H1 (cell line): Measurements from ENCODE around the gene EFCAB6. TPM values are rescaled to one million over a fixed set of nuclear protein-coding genes. Genes with fewer than 3 reads are reported as not detected.

Experiments
- CTCF ChIA-PET: fragments of 300-600 bp; sonication (Branson Sonifier 250); formaldehyde crosslinking; loops from one replicate; lab custom pipeline; 2021; ENCODE audit not compliant: partially characterized antibody; lab: Charles Lee
- POLR2A ChIA-PET: fragments of 300-600 bp; sonication (Branson Sonifier 250); formaldehyde crosslinking; loops from one replicate; lab custom pipeline; 2021; ENCODE audit warnings: inconsistent platforms; ENCODE audit not compliant: partially characterized antibody; lab: Charles Lee
- DNase-seq, 2 experiments: peaks; one replicate each; pipeline versions ENCODE4 v3.0.0 to v3.0.0-alpha.2; 2010 to 2022; ENCODE audit warnings: low spot score in 2 of 2, low read depth in 1 of 2, mixed read lengths in 1 of 2
- FAIRE-seq: peaks from 2 replicates; lab custom pipeline; 2011; peaks lifted over from hg19 to GRCh38; lab: Jason Lieb, UNC
- H2AFZ ChIP-seq: 2 replicates; pipeline ENCODE4 v1.8.1; 2012; ENCODE audit warnings: low read length, inconsistent platforms
- H2AK5ac ChIP-seq: 2 replicates; pipeline ENCODE4 v1.6.1; 2013; ENCODE audit warnings: low read depth, low read length
- H2BK120ac ChIP-seq: replicated peaks from 2 replicates; pipeline ENCODE3; 2013; ENCODE audit warnings: low read depth, low read length, inconsistent platforms
- H2BK12ac ChIP-seq: 2 replicates; pipeline ENCODE4 v1.6.1; 2013; ENCODE audit warnings: low read depth, low read length
- H2BK15ac ChIP-seq: 2 replicates; pipeline ENCODE4 v1.6.1; 2013; ENCODE audit warnings: low read length
- H2BK20ac ChIP-seq: 2 replicates; pipeline ENCODE4 v1.6.1; 2013; ENCODE audit warnings: low read length
- H2BK5ac ChIP-seq: 2 replicates; pipeline ENCODE4 v1.6.1; 2013; ENCODE audit warnings: low read depth, low read length
- H3K14ac ChIP-seq: 2 replicates; pipeline ENCODE4 v1.6.1; 2013; ENCODE audit warnings: inconsistent platforms; ENCODE audit not compliant: insufficient read length
- H3K18ac ChIP-seq: 2 replicates; pipeline ENCODE4 v1.6.1; 2013; ENCODE audit warnings: low read length; ENCODE audit errors: extremely low read depth
- H3K23ac ChIP-seq: 2 replicates; pipeline ENCODE4 v1.6.1; 2013; ENCODE audit warnings: inconsistent platforms; ENCODE audit not compliant: insufficient read length
- H3K23me2 ChIP-seq: 2 replicates; pipeline ENCODE4 v1.6.1; 2013; ENCODE audit warnings: low read depth, low read length
- H3K27ac ChIP-seq: 2 replicates; pipeline ENCODE4 v1.6.1; 2011; ENCODE audit warnings: low read depth, low read length, inconsistent platforms
- H3K27me3 ChIP-seq, 4 experiments: replicated peaks in 1 of 4; 1 replicate in 1 of 4; 2 replicates in 3 of 4; pipeline versions ENCODE4 v1.6.1 to v1.8.1; 2011 to 2013; ENCODE audit warnings: low read length in 3 of 4, mild to moderate bottlenecking in 3 of 4, inconsistent platforms in 2 of 4, mixed read lengths in 2 of 4, moderate library complexity in 1 of 4; ENCODE audit not compliant: control insufficient read depth in 3 of 4, insufficient read depth in 3 of 4; ENCODE audit errors: extremely low read depth in 1 of 4
- H3K36me3 ChIP-seq, 4 experiments: 2 replicates each; pipeline versions ENCODE4 v1.6.1 to v1.8.1; 2011 to 2013; ENCODE audit warnings: mild to moderate bottlenecking in 4 of 4, low read length in 3 of 4, moderate library complexity in 2 of 4, control low read depth in 1 of 4, inconsistent platforms in 1 of 4; ENCODE audit not compliant: insufficient read depth in 4 of 4, control insufficient read depth in 2 of 4
- H3K4ac ChIP-seq: replicated peaks from 2 replicates; pipeline ENCODE3; 2013; ENCODE audit warnings: low read length, low read depth, mixed read lengths, inconsistent platforms; ENCODE audit not compliant: insufficient read length
- H3K4me1 ChIP-seq, 4 experiments: replicated peaks in 1 of 4; 1 replicate in 1 of 4; 2 replicates in 3 of 4; pipeline versions ENCODE4 v1.6.1 to v1.8.1; 2011 to 2013; ENCODE audit warnings: low read length in 3 of 4, inconsistent platforms in 2 of 4, mixed read lengths in 1 of 4; ENCODE audit not compliant: insufficient read depth in 4 of 4, control insufficient read depth in 3 of 4
- H3K4me2 ChIP-seq, 2 experiments: 2 replicates each; pipeline versions ENCODE4 v1.6.1 to v1.8.1; 2011 to 2013; ENCODE audit warnings: low read depth in 2 of 2, low read length in 2 of 2, control low read depth in 1 of 2, inconsistent platforms in 1 of 2, mild to moderate bottlenecking in 1 of 2; ENCODE audit not compliant: insufficient read depth in 1 of 2
- H3K4me3 ChIP-seq, 4 experiments: fragments of 200-600, 300-600 bp in 1 of 4; sonication (generic), shearing (Covaris generic), sonication (Bioruptor Twin) in 1 of 4; 2 replicates each; pipeline versions ENCODE4 v1.5.1 to v1.8.1; 2011 to 2016; ENCODE audit warnings: low read length in 4 of 4, low read depth in 3 of 4, control low read depth in 2 of 4, inconsistent platforms in 2 of 4, mild to moderate bottlenecking in 2 of 4, mixed read lengths in 1 of 4, moderate library complexity in 1 of 4; ENCODE audit not compliant: insufficient read depth in 2 of 4; ENCODE audit errors: extremely low read depth in 1 of 4
- H3K56ac ChIP-seq: replicated peaks from 2 replicates; pipeline ENCODE3; 2013; ENCODE audit warnings: low read depth, mild to moderate bottlenecking, mixed read lengths, low read length, inconsistent platforms; ENCODE audit not compliant: insufficient read length
- H3K79me1 ChIP-seq: 2 replicates; pipeline ENCODE4 v1.6.1; 2013; ENCODE audit warnings: low read depth, low read length, control low read depth
- H3K79me2 ChIP-seq, 2 experiments: 2 replicates each; pipeline versions ENCODE4 v1.6.1 to v1.8.1; 2012 to 2013; ENCODE audit warnings: low read length in 2 of 2, mild to moderate bottlenecking in 2 of 2, inconsistent platforms in 1 of 2; ENCODE audit not compliant: insufficient read depth in 2 of 2, control insufficient read depth in 1 of 2
- H3K9ac ChIP-seq, 4 experiments: replicated peaks in 1 of 4; 1 replicate in 1 of 4; 2 replicates in 3 of 4; pipeline versions ENCODE4 v1.6.1 to v1.8.1; 2011 to 2013; ENCODE audit warnings: low read depth in 3 of 4, low read length in 3 of 4, control low read depth in 2 of 4, mild to moderate bottlenecking in 2 of 4, moderate library complexity in 2 of 4, inconsistent platforms in 1 of 4; ENCODE audit errors: extremely low read depth in 1 of 4
- H3K9me3 ChIP-seq, 2 experiments: 2 replicates each; pipeline versions ENCODE4 v1.6.1 to v1.8.1; 2012 to 2013; ENCODE audit warnings: mild to moderate bottlenecking in 2 of 2, moderate library complexity in 2 of 2, control low read depth in 1 of 2, inconsistent platforms in 1 of 2, low read depth in 1 of 2, low read length in 1 of 2, mixed read lengths in 1 of 2; ENCODE audit not compliant: insufficient read depth in 2 of 2
- H4K20me1 ChIP-seq, 2 experiments: replicated peaks in 1 of 2; 2 replicates each; pipeline versions ENCODE3 to v1.8.1; 2011 to 2013; ENCODE audit warnings: inconsistent platforms in 2 of 2, low read length in 2 of 2, mild to moderate bottlenecking in 1 of 2; ENCODE audit not compliant: insufficient read depth in 2 of 2, control insufficient read depth in 1 of 2
- H4K5ac ChIP-seq: 2 replicates; pipeline ENCODE4 v1.6.1; 2013; ENCODE audit warnings: low read length, low read depth, mixed read lengths, inconsistent platforms; ENCODE audit not compliant: insufficient read length
- H4K8ac ChIP-seq: 2 replicates; pipeline ENCODE4 v1.8.0; 2013; ENCODE audit warnings: mild to moderate bottlenecking, moderate library complexity, low read length, inconsistent platforms; ENCODE audit not compliant: insufficient read depth; ENCODE audit errors: extremely low read depth
- H4K91ac ChIP-seq: replicated peaks from 2 replicates; pipeline ENCODE3; 2013; ENCODE audit warnings: low read length, mixed read lengths, inconsistent platforms; ENCODE audit not compliant: insufficient read length
- BRCA1 ChIP-seq: IDR thresholded peaks from 2 replicates; pipeline ENCODE4 v1.6.1; 2012; ENCODE audit warnings: low read depth, low read length, improper control_type of control experiment
- CREB1 ChIP-seq: IDR thresholded peaks from 2 replicates; pipeline ENCODE4 v1.6.1; 2012; ENCODE audit warnings: inconsistent platforms
- GTF2F1 ChIP-seq: IDR thresholded peaks from 2 replicates; pipeline ENCODE4 v1.6.1; 2012; ENCODE audit warnings: low read depth, low read length, improper control_type of control experiment, borderline replicate concordance
- JUN ChIP-seq: IDR thresholded peaks from 2 replicates; pipeline ENCODE4 v1.6.1; 2011; ENCODE audit warnings: low read depth, mild to moderate bottlenecking, improper control_type of control experiment, low read length
- JUND ChIP-seq: IDR thresholded peaks from 2 replicates; pipeline ENCODE4 v1.6.1; 2011; ENCODE audit warnings: mild to moderate bottlenecking, improper control_type of control experiment, low read length
- KDM1A ChIP-seq: fragments of 200-600, 300-600 bp; sonication (generic); IDR thresholded peaks from 2 replicates; pipeline ENCODE4 v1.7.1; 2016; ENCODE audit warnings: mild to moderate bottlenecking, low read length, borderline replicate concordance
- POLR2A ChIP-seq, 2 experiments: IDR thresholded peaks; 1 replicate in 1 of 2; 2 replicates in 1 of 2; pipeline ENCODE4 v1.6.1; 2011; ENCODE audit warnings: low read depth in 2 of 2, low read length in 2 of 2, mild to moderate bottlenecking in 2 of 2; ENCODE audit errors: control extremely low read depth in 1 of 2
- POU5F1 ChIP-seq: IDR thresholded peaks from 2 replicates; pipeline ENCODE4 v1.6.1; 2011; ENCODE audit warnings: low read depth, mild to moderate bottlenecking, low read length, moderate library complexity
- SIRT6 ChIP-seq: IDR thresholded peaks from one replicate; pipeline ENCODE4 v1.7.1; 2012; ENCODE audit warnings: low read length, inconsistent platforms
- SP4 ChIP-seq: IDR thresholded peaks from 2 replicates; pipeline ENCODE4 v1.6.1; 2012; ENCODE audit warnings: low read length, inconsistent platforms
- SUZ12 ChIP-seq: fragments of 200-600 bp; sonication (generic); IDR thresholded peaks from 2 replicates; pipeline ENCODE4 v1.6.1; 2012; ENCODE audit warnings: mild to moderate bottlenecking, inconsistent platforms, low read length, moderate library complexity, mixed read lengths
- TEAD4 ChIP-seq: IDR thresholded peaks from 2 replicates; pipeline ENCODE4 v1.6.1; 2012; ENCODE audit warnings: low read depth, low read length, inconsistent platforms, mixed read lengths
- YY1 ChIP-seq: IDR thresholded peaks from 2 replicates; pipeline ENCODE4 v1.6.1; 2011; ENCODE audit warnings: low read depth, mild to moderate bottlenecking, low read length
- ZNF274 ChIP-seq: IDR thresholded peaks from 2 replicates; pipeline ENCODE4 v1.7.0; 2012; ENCODE audit warnings: low read length, borderline replicate concordance; ENCODE audit errors: extremely low read depth
- WGBS, 2 experiments: shearing (Covaris generic) in 1 of 2; methylation state at CpG; one replicate each; pipeline versions ENCODE4 v1.1.6 to v1.1.7; 2013 to 2015; ENCODE audit warnings: low lambda C conversion rate in 2 of 2, mixed read lengths in 2 of 2, inconsistent platforms in 1 of 2, low coverage in 1 of 2, missing lambda C conversion rate in 1 of 2; ENCODE audit not compliant: insufficient replicate concordance in 2 of 2, insufficient coverage in 1 of 2, insufficient read length in 1 of 2; ENCODE audit errors: extremely low coverage in 1 of 2, missing lambda C conversion rate in 1 of 2; 5-methylcytosine and 5-hydroxymethylcytosine counted together
- polyA plus RNA-seq, 7 experiments: library from polyadenylated mRNA; depleted of rRNA in 3 of 7; stranded (reverse) in 5 of 7; unstranded in 2 of 7; fragments of >200 nt in 5 of 7; fragments of 200-250 nt in 2 of 7; gene quantifications; 1 replicate in 5 of 7; 2 replicates in 1 of 7; 4 replicates in 1 of 7; pipeline versions ENCODE4 v1.2.1 to v1.2.3, GENCODE V29; 2011 to 2013; ENCODE audit warnings: missing spikeins in 2 of 7, mixed read lengths in 2 of 7
- total RNA-seq: library from RNA; stranded (reverse); fragmentation: NEBNext Ultra II Directional; extraction: Animal tissue kit (Norgen Biotek cat#: 25700); gene quantifications from 2 replicates; pipeline ENCODE4 v1.2.1, GENCODE V29; 2021
- TF ChIP-seq, protein P1 (sequence below): IDR thresholded peaks from 2 replicates; pipeline ENCODE4 v1.6.1; 2011; ENCODE audit warnings: low read length, improper control_type of control experiment

Gene EFCAB6
- total and polyA plus RNA-seq, 2 of the 8 experiments (the other 6 are each of a cell fraction or from before 2014, with no cell fraction given), result 0.32 to 1.7 TPM

GRCh38 chr22:43483669-43484068 is 328.4 kb downstream of the EFCAB6 start:
- no peaks in the 10 kb centered on the region for H3K79me1 ChIP-seq
- no peak for FAIRE-seq

More at GRCh38 chr22:43483669-43484068, 328.4 kb downstream of the EFCAB6 start:
- WGBS, 2 experiments, result 90% methylated on average over 7 of the region's 7 CpGs; no CpG with 5 or more reads in 1 of the 2 experiments
- Histone ChIP-seq H4K5ac (no peak overlapping the region), H2AK5ac (no peak overlapping the region), H2BK120ac (no peak overlapping the region), H3K9ac (no peak overlapping the region), H2BK15ac (no peak overlapping the region), H3K23me2 (peaks cover 5% of the 10 kb centered on the region; the same call in 1 of the 2 replicates), H3K36me3 (no peaks in the 10 kb centered on the region), H3K56ac (no peak overlapping the region), H3K79me2 (no peaks in the 10 kb centered on the region), H3K27ac (no peak overlapping the region), H3K14ac (no peak overlapping the region), H2AFZ (no peak overlapping the region), H4K20me1 (peaks cover 0 to 6% of the 10 kb centered on the region in 2 experiments), H4K8ac (peak overlapping the region; percentile 14; the same call in 1 of the 2 replicates), H3K4me1 (peaks cover 0 to 5% (median 1%) of the 10 kb centered on the region in 4 experiments; a peak in 2 of 7 replicates), H3K27me3 (no peaks in the 10 kb centered on the region), H3K9me3 (no peaks in the 10 kb centered on the region), H2BK12ac (no peak overlapping the region), H3K4me2 (no peak overlapping the region), H2BK5ac (no peak overlapping the region), H3K18ac (no peak overlapping the region), H2BK20ac (no peak overlapping the region), H3K4me3 (no peak overlapping the region), H4K91ac (no peak overlapping the region), H3K4ac (no peak overlapping the region)
- ChIA-PET POLR2A (no interaction called here), CTCF (interaction anchor here (1.1 to 1.7 kb wide), 2 partner anchors 9 to 255 kb away, joined by 3 read pairs; no protein-coding TSS in a partner anchor)
- no peak for DNase-seq
- no peak for TF ChIP-seq SUZ12
- no peak for TF ChIP-seq JUN
- no peak for TF ChIP-seq JUND
- TF ChIP-seq POU5F1, result no peak
- TF ChIP-seq GTF2F1, result no peak
- no peak for TF ChIP-seq YY1
- TF ChIP-seq POLR2A (IDR thresholded peaks at IDR 0.05; ENCODE audit: control extremely low read depth in 1 of 2, low read depth in 2 of 2, low read length in 2 of 2), result no peak
- TF ChIP-seq SIRT6, result no peak
- no peak for TF ChIP-seq CREB1
- no peak for TF ChIP-seq ZNF274
- TF ChIP-seq KDM1A, result no peak
- no peak for TF ChIP-seq SP4
- no peak for TF ChIP-seq BRCA1
- no peak for TF ChIP-seq TEAD4
- TF ChIP-seq, protein P1, sequence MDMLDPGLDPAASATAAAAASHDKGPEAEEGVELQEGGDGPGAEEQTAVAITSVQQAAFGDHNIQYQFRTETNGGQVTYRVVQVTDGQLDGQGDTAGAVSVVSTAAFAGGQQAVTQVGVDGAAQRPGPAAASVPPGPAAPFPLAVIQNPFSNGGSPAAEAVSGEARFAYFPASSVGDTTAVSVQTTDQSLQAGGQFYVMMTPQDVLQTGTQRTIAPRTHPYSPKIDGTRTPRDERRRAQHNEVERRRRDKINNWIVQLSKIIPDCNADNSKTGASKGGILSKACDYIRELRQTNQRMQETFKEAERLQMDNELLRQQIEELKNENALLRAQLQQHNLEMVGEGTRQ, result no peak
- TF ChIP-seq, all 59 proteins: peak for 0
- H3K23ac ChIP-seq, result no peak overlapping the region
